Fibroblast of lung (primary cell): ENCODE results near the gene CREB5. TPM values are rescaled to one million over a fixed set of nuclear protein-coding genes. Genes with fewer than 3 reads are reported as not detected.

Source experiments
- DNase-seq, 2 donors: peaks; one replicate each; pipeline versions ENCODE4 v3.0.0 to v3.0.0-alpha.2; 2010; ENCODE audit warnings: low read depth in 2 of 2
- H2AFZ ChIP-seq: 2 replicates; pipeline ENCODE4 v1.5.1; 2012; ENCODE audit warnings: low read length, control low read depth, inconsistent platforms
- H3K27ac ChIP-seq: 2 replicates; pipeline ENCODE4 v1.5.1; 2011; ENCODE audit warnings: low read length, control low read depth; ENCODE audit not compliant: insufficient read depth
- H3K27me3 ChIP-seq: 2 replicates; pipeline ENCODE4 v1.5.1; 2011; ENCODE audit warnings: mild to moderate bottlenecking, low read length; ENCODE audit not compliant: control insufficient read depth, insufficient read depth
- H3K36me3 ChIP-seq: 2 replicates; pipeline ENCODE4 v1.5.1; 2011; ENCODE audit warnings: low read length; ENCODE audit not compliant: control insufficient read depth, insufficient read depth
- H3K4me1 ChIP-seq: 2 replicates; pipeline ENCODE4 v1.5.1; 2011; ENCODE audit warnings: low read length; ENCODE audit not compliant: control insufficient read depth, insufficient read depth; ENCODE audit errors: extremely low read depth
- H3K4me2 ChIP-seq: 2 replicates; pipeline ENCODE4 v1.5.1; 2011; ENCODE audit warnings: low read length, control low read depth; ENCODE audit not compliant: insufficient read depth; ENCODE audit errors: extremely low read depth
- H3K4me3 ChIP-seq, 4 experiments: fragments of 200-600 bp in 1 of 4; sonication (generic) in 1 of 4; replicated peaks in 1 of 4; 2 replicates each; pipeline ENCODE4 v1.5.1; 2011 to 2016; ENCODE audit warnings: low read length in 4 of 4, low read depth in 3 of 4, mild to moderate bottlenecking in 3 of 4, control low read depth in 2 of 4, inconsistent platforms in 1 of 4, mixed read lengths in 1 of 4; ENCODE audit not compliant: insufficient read depth in 1 of 4; ENCODE audit errors: control extremely low read depth in 1 of 4
- H3K79me2 ChIP-seq: 2 replicates; pipeline ENCODE4 v1.5.1; 2012; ENCODE audit warnings: mild to moderate bottlenecking, low read length, inconsistent platforms; ENCODE audit not compliant: control insufficient read depth, insufficient read depth
- H3K9ac ChIP-seq: 2 replicates; pipeline ENCODE4 v1.5.1; 2011; ENCODE audit warnings: mild to moderate bottlenecking, low read length, control low read depth; ENCODE audit not compliant: insufficient read depth
- H3K9me3 ChIP-seq: 2 replicates; pipeline ENCODE4 v1.5.1; 2012; ENCODE audit warnings: low read depth, low read length; ENCODE audit not compliant: control insufficient read depth, insufficient read depth
- H4K20me1 ChIP-seq: 2 replicates; pipeline ENCODE4 v1.5.1; 2011; ENCODE audit warnings: low read length; ENCODE audit not compliant: control insufficient read depth, insufficient read depth; ENCODE audit errors: extremely low read depth
- CTCF ChIP-seq, 2 donors: IDR thresholded peaks in 1 of 2; conservative IDR thresholded peaks in 1 of 2; 1 replicate in 1 of 2; 2 replicates in 1 of 2; pipeline ENCODE4 v1.5.1; 2011 to 2012; ENCODE audit warnings: low read length in 2 of 2, control low read depth in 1 of 2, inconsistent platforms in 1 of 2, low read depth in 1 of 2, mild to moderate bottlenecking in 1 of 2
- EZH2 ChIP-seq: IDR thresholded peaks from 2 replicates; pipeline ENCODE4 v1.5.1; 2012; ENCODE audit warnings: low read length, control low read depth, mild to moderate bottlenecking; ENCODE audit errors: missing control alignments
- polyA plus RNA-seq, 2 donors: library from polyadenylated mRNA; depleted of rRNA in 1 of 2; stranded (reverse) in 1 of 2; unstranded in 1 of 2; fragments of >200 nt; gene quantifications; 2 replicates each; pipeline ENCODE4 v1.2.1, GENCODE V29; 2011 to 2012; ENCODE audit warnings: missing spikeins in 1 of 2
- total RNA-seq: library from RNA; depleted of rRNA; stranded (reverse); fragments of >200 nt; gene quantifications from 2 replicates; pipeline ENCODE4 v1.2.1, GENCODE V29; 2014

CREB5 gene
- total and polyA plus RNA-seq, 2 donors (not counting 1 experiment from before 2014, with no cell fraction given) = 8.2 to 28.4 TPM

GRCh38 chr7:28479507-28479947 is 67.2 kb downstream of the CREB5 start:
- Histone ChIP-seq H3K36me3 (no peaks in the 10 kb centered on the region), H3K9ac (no peak overlapping the region), H3K4me3 (no peak overlapping the region), H3K27ac (no peak overlapping the region), H3K4me2 (no peak overlapping the region), H3K27me3 (no peaks in the 10 kb centered on the region), H3K9me3 (no peaks in the 10 kb centered on the region), H3K79me2 (no peaks in the 10 kb centered on the region), H3K4me1 (no peaks in the 10 kb centered on the region), H4K20me1 (no peaks in the 10 kb centered on the region), H2AFZ (no peak overlapping the region)
- no peak for DNase-seq
- TF ChIP-seq EZH2 (no peak), CTCF (conservative IDR thresholded peaks at IDR 0.05 in 1 of 2, IDR thresholded peaks at IDR 0.05 in 1 of 2; ENCODE audit: low read depth in 1 of 2, low read length in 2 of 2) (no peak)

- H3K79me2 ChIP-seq = no peaks in the 10 kb centered on the region
- H3K9me3 ChIP-seq = no peaks in the 10 kb centered on the region
- no peaks in the 10 kb centered on the region for H3K36me3 ChIP-seq
- no peaks in the 10 kb centered on the region for H3K4me1 ChIP-seq
- H3K9ac ChIP-seq = no peak overlapping the region
- H3K27ac ChIP-seq = no peak overlapping the region
- no peak overlapping the region for H2AFZ ChIP-seq
- peak; percentile 10 to 12 for DNase-seq
- no peaks in the 10 kb centered on the region for H3K27me3 ChIP-seq
- no peak for TF ChIP-seq EZH2
- TF ChIP-seq CTCF (conservative IDR thresholded peaks at IDR 0.05 in 1 of 2, IDR thresholded peaks at IDR 0.05 in 1 of 2; ENCODE audit: low read depth in 1 of 2, low read length in 2 of 2) = no peak
- no peak overlapping the region for H3K4me3 ChIP-seq
- no peaks in the 10 kb centered on the region for H4K20me1 ChIP-seq
- no peak overlapping the region for H3K4me2 ChIP-seq
Measured at GRCh38 chr7:28480595-28480994, 68.3 kb downstream of the CREB5 start.

GRCh38 chr7:28481091-28481926 is 69.0 kb downstream of the CREB5 start:
- H3K4me3 ChIP-seq = no peak overlapping the region
- no peaks in the 10 kb centered on the region for H3K27me3 ChIP-seq
- no peaks in the 10 kb centered on the region for H4K20me1 ChIP-seq
- no peaks in the 10 kb centered on the region for H3K4me1 ChIP-seq
- H3K36me3 ChIP-seq = no peaks in the 10 kb centered on the region
- no peaks in the 10 kb centered on the region for H3K9me3 ChIP-seq
- H2AFZ ChIP-seq = no peak overlapping the region
- peak; percentile 73 to 74 for DNase-seq
- no peaks in the 10 kb centered on the region for H3K79me2 ChIP-seq
- H3K4me2 ChIP-seq = no peak overlapping the region
- H3K9ac ChIP-seq = no peak overlapping the region
- TF ChIP-seq EZH2 (no peak), CTCF (conservative IDR thresholded peaks at IDR 0.05 in 1 of 2, IDR thresholded peaks at IDR 0.05 in 1 of 2; ENCODE audit: low read depth in 1 of 2, low read length in 2 of 2) (no peak)
- H3K27ac ChIP-seq = no peak overlapping the region
